ENCODE results near the gene VGLL2.

VGLL2 gene, protein sequence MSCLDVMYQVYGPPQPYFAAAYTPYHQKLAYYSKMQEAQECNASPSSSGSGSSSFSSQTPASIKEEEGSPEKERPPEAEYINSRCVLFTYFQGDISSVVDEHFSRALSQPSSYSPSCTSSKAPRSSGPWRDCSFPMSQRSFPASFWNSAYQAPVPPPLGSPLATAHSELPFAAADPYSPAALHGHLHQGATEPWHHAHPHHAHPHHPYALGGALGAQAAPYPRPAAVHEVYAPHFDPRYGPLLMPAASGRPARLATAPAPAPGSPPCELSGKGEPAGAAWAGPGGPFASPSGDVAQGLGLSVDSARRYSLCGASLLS

GRCh38 chr6:117265410-117266256 lies at the start of gene VGLL2:
Gene VGLL2 (plus strand): TSS chr6:117265558. CDS start chr6:117265764, 206 bp downstream.
- Histone ChIP-seq H3K4me3 (ENCODE audit: insufficient read length, low read depth) (peak within 1 kb of the TSS; percentile 43), H3K9ac (ENCODE audit: insufficient read length, low read depth) (peak within 1 kb of the TSS; percentile 74), H3K36me3 (ENCODE audit: insufficient read depth, insufficient read length, low read length) (no peaks in the 10 kb centered on the region), H3K27me3 (ENCODE audit: insufficient read depth, insufficient read length) (peaks cover 87% of the 10 kb centered on the region), H3K4me1 (ENCODE audit: insufficient read depth, insufficient read length) (no peaks in the 10 kb centered on the region), H3K9me3 (ENCODE audit: insufficient read depth, low read length) (no peaks in the 10 kb centered on the region)
- TF ChIP-seq YY1 (IDR thresholded peaks at IDR 0.05; ENCODE audit: insufficient read depth, insufficient read length) (no peak), ZNF274 (IDR thresholded peaks at IDR 0.05; ENCODE audit: low read depth, low read length) (no peak), SUZ12 (IDR thresholded peaks at IDR 0.05; ENCODE audit: extremely low read depth, insufficient read depth, insufficient read length) (peak; percentile 75)
- no peak for DNase-seq (ENCODE audit: low read depth, low spot score)

DNA sequence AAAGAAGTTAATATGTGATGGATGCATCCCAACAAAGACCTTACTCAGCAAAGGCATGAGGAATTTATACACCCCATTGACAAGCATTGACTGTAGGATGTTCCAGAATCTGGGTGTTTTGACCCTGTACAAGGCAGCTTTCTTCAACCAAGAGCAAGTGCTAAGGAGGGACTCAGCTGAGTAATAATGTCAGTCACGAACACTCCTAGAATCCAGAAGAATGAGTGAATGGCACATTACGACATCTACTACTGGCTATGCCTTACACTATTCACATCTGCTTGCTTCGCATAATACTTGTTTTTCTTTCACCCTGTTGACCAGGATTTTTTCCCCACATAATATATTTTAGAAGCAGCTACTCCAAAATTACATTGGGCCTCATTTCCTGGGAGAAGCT lies 42.5 kb upstream of the VGLL2 start:
- H3K36me3 ChIP-seq (ENCODE audit: insufficient read depth, insufficient read length, low read length), result no peaks in the 10 kb centered on the region
- no peaks in the 10 kb centered on the region for H3K4me1 ChIP-seq (ENCODE audit: insufficient read depth, insufficient read length)
- H3K9me3 ChIP-seq (ENCODE audit: insufficient read depth, low read length), result no peaks in the 10 kb centered on the region
- no peak overlapping the region for H3K4me3 ChIP-seq (ENCODE audit: insufficient read length, low read depth)
- DNase-seq (ENCODE audit: low read depth, low spot score), result no peak
- H3K27me3 ChIP-seq (ENCODE audit: insufficient read depth, insufficient read length), result no peaks in the 10 kb centered on the region
- H3K9ac ChIP-seq (ENCODE audit: insufficient read length, low read depth), result no peak overlapping the region
- no peak for TF ChIP-seq ZNF274 (IDR thresholded peaks at IDR 0.05; ENCODE audit: low read depth, low read length)

DNA sequence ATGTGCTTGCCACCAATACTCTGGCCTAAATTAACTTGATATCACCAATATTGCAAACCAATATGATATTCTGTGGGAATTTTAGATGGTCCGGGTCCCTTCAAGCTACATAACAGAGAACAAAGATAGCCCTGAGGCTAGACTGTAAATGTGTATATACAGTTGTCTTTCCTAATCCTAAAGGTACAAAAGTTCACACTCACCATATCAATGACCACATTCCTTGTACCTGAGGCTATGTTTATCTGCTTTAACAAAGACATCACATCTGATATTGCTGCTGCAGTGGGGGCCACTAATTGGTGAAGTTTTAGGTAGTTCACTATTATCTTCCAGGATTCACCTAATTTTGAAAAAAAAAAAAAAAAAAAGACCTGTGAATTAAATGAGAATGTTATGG lies 38.6 kb upstream of the VGLL2 start:
- TF ChIP-seq ZNF274 (IDR thresholded peaks at IDR 0.05; ENCODE audit: low read depth, low read length), result no peak
- no peak for TF ChIP-seq YY1 (IDR thresholded peaks at IDR 0.05; ENCODE audit: insufficient read depth, insufficient read length)
- no peak for TF ChIP-seq SUZ12 (IDR thresholded peaks at IDR 0.05; ENCODE audit: extremely low read depth, insufficient read depth, insufficient read length)
- Histone ChIP-seq H3K4me3 (ENCODE audit: insufficient read length, low read depth) (no peak overlapping the region), H3K36me3 (ENCODE audit: insufficient read depth, insufficient read length, low read length) (no peaks in the 10 kb centered on the region), H3K9ac (ENCODE audit: insufficient read length, low read depth) (no peak overlapping the region), H3K4me1 (ENCODE audit: insufficient read depth, insufficient read length) (no peaks in the 10 kb centered on the region), H3K27me3 (ENCODE audit: insufficient read depth, insufficient read length) (no peaks in the 10 kb centered on the region), H3K9me3 (ENCODE audit: insufficient read depth, low read length) (no peaks in the 10 kb centered on the region)
- DNase-seq (ENCODE audit: low read depth, low spot score), result no peak

DNA sequence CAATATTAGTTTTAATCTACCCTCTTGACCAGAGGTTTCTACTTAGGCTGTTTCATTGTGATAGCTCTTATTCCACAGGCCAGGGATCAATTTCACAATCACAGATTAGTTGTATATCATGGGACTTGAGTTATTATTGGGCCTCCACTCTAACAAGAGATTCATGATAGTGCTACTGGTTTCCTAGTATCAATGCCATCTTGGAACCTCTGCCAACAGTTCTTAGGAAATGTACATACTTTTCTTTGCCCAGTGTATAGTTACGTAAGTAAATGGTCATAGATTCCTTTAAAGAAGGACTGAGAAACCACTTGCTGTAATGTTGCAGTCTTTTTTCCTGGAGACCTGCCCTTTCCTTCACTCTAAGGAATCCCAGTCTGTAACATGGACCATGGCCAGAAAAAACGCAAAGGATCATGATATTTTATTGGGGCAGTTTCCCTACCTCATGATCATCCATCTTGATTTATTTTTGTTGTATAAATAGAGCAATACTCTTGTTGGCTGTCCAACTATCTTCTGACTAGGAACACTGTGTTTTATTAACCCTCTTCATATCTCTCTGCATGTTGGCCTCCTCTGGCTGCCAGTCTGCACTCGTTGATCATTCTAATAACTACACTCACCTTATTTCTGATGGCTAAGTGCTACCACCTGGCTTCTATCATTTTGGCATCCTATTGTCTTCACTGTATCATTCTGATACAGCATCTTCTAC lies 38.0 kb upstream of the VGLL2 start:
- Histone ChIP-seq H3K4me3 (ENCODE audit: insufficient read length, low read depth) (no peak overlapping the region), H3K9ac (ENCODE audit: insufficient read length, low read depth) (no peak overlapping the region), H3K27me3 (ENCODE audit: insufficient read depth, insufficient read length) (no peaks in the 10 kb centered on the region), H3K9me3 (ENCODE audit: insufficient read depth, low read length) (no peaks in the 10 kb centered on the region), H3K4me1 (ENCODE audit: insufficient read depth, insufficient read length) (no peaks in the 10 kb centered on the region), H3K36me3 (ENCODE audit: insufficient read depth, insufficient read length, low read length) (no peaks in the 10 kb centered on the region)
- DNase-seq (ENCODE audit: low read depth, low spot score), result no peak
- TF ChIP-seq SUZ12 (IDR thresholded peaks at IDR 0.05; ENCODE audit: extremely low read depth, insufficient read depth, insufficient read length), result no peak
- TF ChIP-seq ZNF274 (IDR thresholded peaks at IDR 0.05; ENCODE audit: low read depth, low read length), result no peak
- no peak for TF ChIP-seq YY1 (IDR thresholded peaks at IDR 0.05; ENCODE audit: insufficient read depth, insufficient read length)

DNA sequence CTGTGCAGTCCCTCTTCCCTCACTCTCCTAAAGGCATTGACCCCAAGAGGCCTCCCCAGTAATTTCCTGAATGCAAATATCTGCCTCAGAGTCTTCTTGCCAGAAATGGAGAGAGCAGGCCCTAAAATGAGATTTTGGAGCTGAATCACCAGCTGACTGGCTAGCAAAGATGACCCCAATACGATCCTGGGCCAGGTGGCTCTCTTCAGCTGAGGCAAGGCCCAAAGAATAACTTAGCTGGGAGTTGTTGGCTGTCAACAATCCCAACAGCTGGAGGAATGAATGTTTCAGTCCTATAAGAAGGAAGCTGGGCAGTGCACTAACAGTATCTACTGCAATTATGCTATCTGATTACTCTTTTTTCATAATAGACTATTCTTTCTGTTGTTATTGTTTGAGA lies 37.2 kb upstream of the VGLL2 start:
- H3K9me3 ChIP-seq (ENCODE audit: insufficient read depth, low read length), result no peaks in the 10 kb centered on the region
- H3K36me3 ChIP-seq (ENCODE audit: insufficient read depth, insufficient read length, low read length), result no peaks in the 10 kb centered on the region
- no peak overlapping the region for H3K9ac ChIP-seq (ENCODE audit: insufficient read length, low read depth)
- H3K4me3 ChIP-seq (ENCODE audit: insufficient read length, low read depth), result no peak overlapping the region
- TF ChIP-seq ZNF274 (IDR thresholded peaks at IDR 0.05; ENCODE audit: low read depth, low read length) (no peak), YY1 (IDR thresholded peaks at IDR 0.05; ENCODE audit: insufficient read depth, insufficient read length) (no peak)
- no peaks in the 10 kb centered on the region for H3K27me3 ChIP-seq (ENCODE audit: insufficient read depth, insufficient read length)
- DNase-seq (ENCODE audit: low read depth, low spot score), result no peak
- H3K4me1 ChIP-seq (ENCODE audit: insufficient read depth, insufficient read length), result no peaks in the 10 kb centered on the region

GRCh38 chr6:117229870-117230269 lies 35.5 kb upstream of the VGLL2 start:
- DNase-seq (ENCODE audit: low read depth, low spot score), result no peak
- Histone ChIP-seq H3K9ac (ENCODE audit: insufficient read length, low read depth) (no peak overlapping the region), H3K36me3 (ENCODE audit: insufficient read depth, insufficient read length, low read length) (no peaks in the 10 kb centered on the region), H3K4me1 (ENCODE audit: insufficient read depth, insufficient read length) (no peaks in the 10 kb centered on the region), H3K4me3 (ENCODE audit: insufficient read length, low read depth) (no peak overlapping the region), H3K9me3 (ENCODE audit: insufficient read depth, low read length) (no peaks in the 10 kb centered on the region), H3K27me3 (ENCODE audit: insufficient read depth, insufficient read length) (no peaks in the 10 kb centered on the region)
- TF ChIP-seq ZNF274 (IDR thresholded peaks at IDR 0.05; ENCODE audit: low read depth, low read length), result no peak
- no peak for TF ChIP-seq SUZ12 (IDR thresholded peaks at IDR 0.05; ENCODE audit: extremely low read depth, insufficient read depth, insufficient read length)
- TF ChIP-seq YY1 (IDR thresholded peaks at IDR 0.05; ENCODE audit: insufficient read depth, insufficient read length), result no peak

DNA sequence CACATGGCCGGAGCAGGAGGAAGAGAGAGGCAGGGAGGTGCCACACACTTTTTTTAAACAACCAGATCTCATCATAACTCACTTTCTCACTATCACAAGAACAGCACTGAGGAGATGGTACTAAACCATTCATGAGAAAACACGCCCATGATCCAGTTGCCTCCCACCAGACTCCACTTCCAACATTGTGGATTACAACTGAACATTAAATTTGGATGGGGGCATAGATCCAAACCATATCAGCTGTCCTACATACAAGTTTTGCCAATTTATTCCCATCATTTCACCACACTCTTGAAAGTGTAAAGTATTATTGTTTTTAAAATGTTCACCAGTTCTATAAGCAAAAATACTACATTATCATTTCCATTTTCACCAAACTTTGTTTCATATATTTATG lies 33.9 kb upstream of the VGLL2 start:
- H3K9me3 ChIP-seq (ENCODE audit: insufficient read depth, low read length), result no peaks in the 10 kb centered on the region
- DNase-seq (ENCODE audit: low read depth, low spot score), result no peak
- no peak overlapping the region for H3K4me3 ChIP-seq (ENCODE audit: insufficient read length, low read depth)
- H3K4me1 ChIP-seq (ENCODE audit: insufficient read depth, insufficient read length), result no peaks in the 10 kb centered on the region
- TF ChIP-seq ZNF274 (IDR thresholded peaks at IDR 0.05; ENCODE audit: low read depth, low read length) (no peak), SUZ12 (IDR thresholded peaks at IDR 0.05; ENCODE audit: extremely low read depth, insufficient read depth, insufficient read length) (no peak), YY1 (IDR thresholded peaks at IDR 0.05; ENCODE audit: insufficient read depth, insufficient read length) (no peak)
- no peaks in the 10 kb centered on the region for H3K27me3 ChIP-seq (ENCODE audit: insufficient read depth, insufficient read length)
- no peak overlapping the region for H3K9ac ChIP-seq (ENCODE audit: insufficient read length, low read depth)
- H3K36me3 ChIP-seq (ENCODE audit: insufficient read depth, insufficient read length, low read length), result no peaks in the 10 kb centered on the region

All from NT2/D1 (cell line).